A549 (cell line): ENCODE results near the gene OOSP2.

ENCODE experiments used
- CBX2 ChIP-seq: fragments of 200-600 bp; sonication (generic); IDR thresholded peaks from 2 replicates; pipeline ENCODE4 v1.6.1; 2016; ENCODE audit warnings: low read depth, mild to moderate bottlenecking, borderline replicate concordance
- CEBPB ChIP-seq, 2 experiments: fragments of >200 bp in 1 of 2; sonication (Bioruptor Twin) in 1 of 2; formaldehyde crosslinking in 1 of 2; IDR thresholded peaks; 2 replicates each; pipeline ENCODE4 v1.6.1; 2012 to 2016
- CHD4 ChIP-seq: fragments of 200-600 bp; sonication (generic); IDR thresholded peaks from 2 replicates; pipeline ENCODE4 v1.6.1; 2016; ENCODE audit warnings: antibody characterized with exemption, mild to moderate bottlenecking, borderline replicate concordance
- CTCF ChIP-seq: fragments of >200 bp; sonication (Bioruptor Twin); formaldehyde crosslinking; IDR thresholded peaks from 3 replicates; pipeline ENCODE4 v1.5.1; 2016
- EP300 ChIP-seq, 2 experiments: fragments of >200 bp; sonication (Bioruptor Twin); formaldehyde crosslinking; IDR thresholded peaks; 2 replicates in 1 of 2; 3 replicates in 1 of 2; pipeline ENCODE4 v1.6.1; 2016 to 2017
- JUN ChIP-seq, 2 experiments: fragments of >200 bp; sonication (Bioruptor Twin); formaldehyde crosslinking; IDR thresholded peaks; 2 replicates in 1 of 2; 3 replicates in 1 of 2; pipeline ENCODE4 v1.6.1; 2016 to 2017
- MAFK ChIP-seq: fragments of 450-650 bp; IDR thresholded peaks from 2 replicates; pipeline ENCODE4 v1.6.1; 2014; ENCODE audit not compliant: partially characterized antibody
- MAX ChIP-seq: IDR thresholded peaks from 2 replicates; pipeline ENCODE4 v1.6.1; 2012
- POLR2A ChIP-seq: IDR thresholded peaks from 2 replicates; pipeline ENCODE4 v1.6.1; 2012; ENCODE audit warnings: mild to moderate bottlenecking, low read length
- RAD21 ChIP-seq, 2 experiments: fragments of >200 bp in 1 of 2; sonication (Bioruptor Twin) in 1 of 2; formaldehyde crosslinking in 1 of 2; IDR thresholded peaks in 1 of 2; conservative IDR thresholded peaks in 1 of 2; 2 replicates in 1 of 2; 3 replicates in 1 of 2; pipeline ENCODE4 v1.6.1; 2012 to 2018; ENCODE audit warnings: inconsistent platforms in 1 of 2
- REST ChIP-seq: fragments of 200-600 bp; sonication (generic); IDR thresholded peaks from 2 replicates; pipeline ENCODE4 v1.6.1; 2016; ENCODE audit warnings: antibody characterized with exemption, mild to moderate bottlenecking, moderate library complexity
- RNF2 ChIP-seq: fragments of 200-600 bp; sonication (generic); IDR thresholded peaks from 2 replicates; pipeline ENCODE4 v1.6.1; 2016; ENCODE audit warnings: low read depth, mild to moderate bottlenecking, antibody characterized with exemption, moderate library complexity, borderline replicate concordance
- ZFP36 ChIP-seq: fragments of 450-650 bp; IDR thresholded peaks from 2 replicates; pipeline ENCODE4 v1.6.1; 2014; ENCODE audit warnings: borderline replicate concordance; ENCODE audit not compliant: partially characterized antibody
- TF ChIP-seq, protein P1 (sequence below): IDR thresholded peaks from 2 replicates; pipeline ENCODE4 v1.6.1; 2012

- TF ChIP-seq MAX = no peak
- TF ChIP-seq CTCF = no peak
- no peak for TF ChIP-seq MAFK
- no peak for TF ChIP-seq POLR2A
- no peak for TF ChIP-seq JUN (IDR thresholded peaks at IDR 0.05)
- TF ChIP-seq CHD4 = no peak
- TF ChIP-seq, protein P1, sequence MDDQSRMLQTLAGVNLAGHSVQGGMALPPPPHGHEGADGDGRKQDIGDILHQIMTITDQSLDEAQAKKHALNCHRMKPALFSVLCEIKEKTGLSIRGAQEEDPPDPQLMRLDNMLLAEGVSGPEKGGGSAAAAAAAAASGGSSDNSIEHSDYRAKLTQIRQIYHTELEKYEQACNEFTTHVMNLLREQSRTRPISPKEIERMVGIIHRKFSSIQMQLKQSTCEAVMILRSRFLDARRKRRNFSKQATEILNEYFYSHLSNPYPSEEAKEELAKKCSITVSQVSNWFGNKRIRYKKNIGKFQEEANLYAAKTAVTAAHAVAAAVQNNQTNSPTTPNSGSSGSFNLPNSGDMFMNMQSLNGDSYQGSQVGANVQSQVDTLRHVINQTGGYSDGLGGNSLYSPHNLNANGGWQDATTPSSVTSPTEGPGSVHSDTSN = no peak
- no peak for TF ChIP-seq CBX2
- no peak for TF ChIP-seq RAD21 (conservative IDR thresholded peaks at IDR 0.05 in 1 of 2, IDR thresholded peaks at IDR 0.05 in 1 of 2)
- no peak for TF ChIP-seq RNF2
- no peak for TF ChIP-seq ZFP36
- no peak for TF ChIP-seq EP300 (IDR thresholded peaks at IDR 0.05)
- no peak for TF ChIP-seq REST
- no peak for TF ChIP-seq CEBPB (IDR thresholded peaks at IDR 0.05)
Measured at GRCh38 chr11:59997800-59998199, 42.4 kb upstream of the OOSP2 start.
